Activated T-cell treated with anti-CD3 and anti-CD28 coated beads, Interleukin-2, amount 50 U/mL, for 72 hours (primary cell): ENCODE measurements around the gene LCE1E. TPM values are rescaled to one million over a fixed set of nuclear protein-coding genes. Genes with fewer than 3 reads are reported as not detected.
A peak's percentile ranks its signal among the peaks of the same experiment; 100 is the strongest.

Experiments
- ATAC-seq, 2 donors: fragments of 150-1000 bp; cut with Tn5 transposase; replicated peaks in 1 of 2; 2 replicates each; pipeline ENCODE4 v1.10.0; 2021; ENCODE audit warnings: moderate library complexity in 2 of 2, mild to moderate bottlenecking in 1 of 2
- DNase-seq, 2 donors: peaks; one replicate each; pipeline ENCODE4 v3.0.0; 2021 to 2022; ENCODE audit warnings: mixed read lengths in 1 of 2
- H3K27ac Mint-ChIP-seq: one replicate; pipeline ENCODE4 v1.8.0; 2022; ENCODE audit warnings: mild to moderate bottlenecking, moderate library complexity, mixed read lengths
- H3K27me3 Mint-ChIP-seq: one replicate; pipeline ENCODE4 v1.8.0; 2022; ENCODE audit warnings: low read depth, mixed read lengths
- H3K36me3 Mint-ChIP-seq, 2 donors: one replicate each; pipeline ENCODE4 v1.8.0; 2022; ENCODE audit warnings: mixed read lengths in 2 of 2, mild to moderate bottlenecking in 1 of 2; ENCODE audit not compliant: insufficient read depth in 2 of 2
- H3K4me1 Mint-ChIP-seq: one replicate; pipeline ENCODE4 v1.8.0; 2022; ENCODE audit warnings: low read depth, mixed read lengths
- H3K4me3 Mint-ChIP-seq, 2 donors: one replicate each; pipeline ENCODE4 v1.8.0; 2022; ENCODE audit warnings: mild to moderate bottlenecking in 2 of 2, mixed read lengths in 2 of 2, moderate library complexity in 2 of 2
- H3K9me3 Mint-ChIP-seq, 2 donors: one replicate each; pipeline ENCODE4 v1.8.0; 2022; ENCODE audit warnings: mixed read lengths in 2 of 2
- total RNA-seq, 2 donors: library from RNA; stranded (reverse); gene quantifications; one replicate each; pipeline ENCODE4 v1.2.3, GENCODE V29; 2022

Gene LCE1E
- total RNA-seq, 2 donors from 2014 or later: not detected

DNA sequence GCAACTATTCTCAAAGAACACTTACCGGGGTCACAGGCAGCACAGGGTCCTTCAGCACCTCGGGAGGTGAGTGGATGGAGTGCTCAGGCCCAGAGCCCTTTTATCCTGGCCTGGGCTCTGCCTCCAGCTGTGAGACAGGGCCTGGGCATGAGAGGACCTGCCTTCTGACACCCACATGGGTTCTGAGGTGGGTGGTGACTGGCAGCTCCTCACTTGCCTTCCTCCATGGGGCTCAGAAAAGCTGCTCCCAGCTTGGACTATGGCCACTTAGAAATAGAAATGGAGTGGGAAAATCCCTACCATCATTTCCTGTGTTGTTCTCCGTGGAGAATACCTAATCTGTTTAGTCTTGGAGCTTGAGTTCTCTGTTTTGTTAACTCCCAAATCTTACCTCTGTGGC is 20.5 kb downstream of the LCE1E start, which contains the start of gene LCE1C:
TSS of gene LCE1C (minus strand) at position 76 of the 400 bp plus-strand sequence. CDS start 1,173 bp downstream, outside the sequence.
- DNase-seq (no peak), ATAC-seq (no peak)
- Mint-ChIP-seq H3K36me3 (no peaks in the 10 kb centered on the region), H3K4me1 (no peaks in the 10 kb centered on the region), H3K9me3 (no peaks in the 10 kb centered on the region), H3K4me3 (no peak within 1 kb of the TSS), H3K27ac (no peak within 1 kb of the TSS), H3K27me3 (peaks cover 7% of the 10 kb centered on the region)

DNA sequence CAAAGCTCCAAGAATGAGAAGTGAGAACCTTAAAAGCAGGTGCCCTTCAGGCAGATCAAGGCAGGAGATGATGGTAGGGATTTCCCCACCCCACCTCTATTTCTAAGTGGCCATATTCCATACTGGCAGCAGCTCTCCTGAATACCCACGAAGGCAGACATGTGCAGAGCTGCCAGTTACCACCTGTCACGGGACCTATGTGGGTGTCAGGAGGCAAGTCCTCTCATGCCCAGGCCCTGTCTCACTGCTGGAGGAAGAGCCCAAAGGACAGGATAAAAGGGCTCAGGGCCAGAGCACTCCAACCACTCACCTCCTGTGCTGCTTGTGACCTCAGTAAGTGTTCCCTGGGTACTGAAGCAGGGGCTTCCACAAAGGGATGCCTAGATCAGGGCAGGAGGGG is 25.0 kb downstream of the LCE1E start:
- Mint-ChIP-seq H3K27ac (no peak overlapping the region), H3K27me3 (no peaks in the 10 kb centered on the region), H3K4me3 (no peak overlapping the region), H3K9me3 (no peaks in the 10 kb centered on the region), H3K4me1 (no peaks in the 10 kb centered on the region), H3K36me3 (no peaks in the 10 kb centered on the region)
- no peak for DNase-seq
- ATAC-seq: no peak

DNA sequence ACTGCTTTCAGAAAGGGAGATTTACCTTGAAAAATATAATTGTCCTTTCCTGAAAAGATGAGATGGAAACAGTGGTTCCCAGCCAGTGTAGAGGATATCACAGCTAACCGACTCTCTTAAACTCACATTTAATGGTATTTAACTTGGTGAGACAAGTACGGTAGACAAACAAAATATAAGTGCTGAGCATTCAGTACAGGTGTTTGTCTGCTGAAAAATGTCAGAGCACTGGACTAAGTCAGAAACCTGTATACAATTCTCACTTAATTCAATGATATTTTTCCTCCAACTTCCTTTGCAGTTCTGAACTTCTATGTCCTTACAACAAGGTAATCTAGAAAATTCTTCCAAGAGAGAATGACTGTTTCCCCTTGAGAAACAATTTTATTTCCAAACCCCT is 25.6 kb downstream of the LCE1E start, which contains the start of gene LCE1B:
TSS of gene LCE1B (plus strand) at position 301 of the 400 bp plus-strand sequence. CDS start 476 bp downstream, outside the sequence.
- Mint-ChIP-seq H3K27ac (no peak within 1 kb of the TSS), H3K36me3 (no peaks in the 10 kb centered on the region), H3K4me3 (no peak within 1 kb of the TSS), H3K4me1 (no peaks in the 10 kb centered on the region), H3K27me3 (no peaks in the 10 kb centered on the region), H3K9me3 (no peaks in the 10 kb centered on the region)
- ATAC-seq: no peak
- no peak for DNase-seq

DNA sequence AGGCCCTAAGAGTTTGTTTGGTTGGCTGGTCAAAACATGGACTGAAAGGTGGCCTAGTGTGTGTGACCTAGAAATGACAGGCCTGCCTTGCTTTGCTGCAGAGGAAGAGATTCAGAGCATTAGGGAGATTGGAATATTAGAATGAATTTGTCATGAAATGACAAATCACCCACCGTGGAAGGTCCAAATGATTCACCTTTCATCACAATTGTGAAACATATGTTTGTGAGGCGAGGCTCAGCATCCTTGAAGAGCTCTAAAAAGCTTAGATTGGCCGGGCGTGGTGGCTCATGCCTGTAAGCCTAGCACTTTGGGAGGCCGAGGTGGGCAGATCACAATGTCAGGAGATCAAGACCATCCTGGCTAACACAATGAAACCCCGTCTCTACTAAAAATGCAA is 31.3 kb downstream of the LCE1E start:
- H3K27me3 Mint-ChIP-seq: no peaks in the 10 kb centered on the region
- no peak for ATAC-seq

DNA sequence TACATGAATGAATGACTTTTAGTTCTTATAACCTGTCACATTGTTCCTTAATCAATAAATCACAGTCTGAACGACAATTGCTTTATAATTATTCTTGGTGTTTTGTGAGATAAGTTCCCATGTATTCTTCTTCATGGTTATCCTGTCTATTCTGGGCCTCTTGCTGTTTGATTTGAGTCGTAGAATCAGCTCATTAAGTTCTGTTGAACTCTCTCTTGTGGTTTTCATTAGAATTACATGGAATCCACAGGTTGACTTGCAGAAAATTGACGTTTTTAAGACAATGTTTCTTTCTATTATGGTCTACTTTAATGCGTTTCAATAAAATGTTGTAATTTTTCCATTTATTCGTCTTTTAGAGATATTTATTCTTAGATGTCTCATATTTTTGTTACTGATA is 37.2 kb downstream of the LCE1E start:
- Mint-ChIP-seq H3K4me3 (no peak overlapping the region), H3K27me3 (peaks cover 15% of the 10 kb centered on the region), H3K9me3 (no peaks in the 10 kb centered on the region), H3K4me1 (no peaks in the 10 kb centered on the region), H3K36me3 (no peaks in the 10 kb centered on the region), H3K27ac (no peak overlapping the region)
- ATAC-seq (no peak), DNase-seq (no peak)

More for the DNA sequence above, 31.3 kb downstream of the LCE1E start:
- DNase-seq: no peak
- no peaks in the 10 kb centered on the region for H3K36me3 Mint-ChIP-seq
- no peak overlapping the region for H3K4me3 Mint-ChIP-seq
- H3K9me3 Mint-ChIP-seq: no peaks in the 10 kb centered on the region
- H3K27ac Mint-ChIP-seq: no peak overlapping the region
- H3K4me1 Mint-ChIP-seq: no peaks in the 10 kb centered on the region

DNA sequence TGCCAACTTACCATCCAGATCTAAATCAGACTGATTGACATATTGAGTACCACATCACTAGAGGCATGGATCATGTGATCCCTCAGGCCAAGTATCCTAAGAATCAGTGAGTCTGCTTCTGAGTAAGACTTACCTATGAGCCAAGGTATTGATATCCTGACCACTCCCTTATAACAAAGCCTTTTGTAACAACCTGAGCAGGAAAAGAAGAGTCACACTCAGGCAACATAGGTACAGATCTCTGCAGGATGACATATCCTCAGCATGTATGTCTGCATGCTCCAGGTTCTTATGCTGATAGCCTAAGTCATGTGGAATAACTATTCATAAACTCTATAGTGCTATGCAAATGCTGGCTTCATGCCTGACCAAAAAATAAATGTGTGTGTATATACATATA is 38.9 kb downstream of the LCE1E start:
- no peak for ATAC-seq
- no peak overlapping the region for H3K27ac Mint-ChIP-seq
- no peak for DNase-seq
- H3K9me3 Mint-ChIP-seq: no peaks in the 10 kb centered on the region
- H3K36me3 Mint-ChIP-seq: no peaks in the 10 kb centered on the region
- peaks cover 15% of the 10 kb centered on the region for H3K27me3 Mint-ChIP-seq
- no peak overlapping the region for H3K4me3 Mint-ChIP-seq
- no peaks in the 10 kb centered on the region for H3K4me1 Mint-ChIP-seq

DNA sequence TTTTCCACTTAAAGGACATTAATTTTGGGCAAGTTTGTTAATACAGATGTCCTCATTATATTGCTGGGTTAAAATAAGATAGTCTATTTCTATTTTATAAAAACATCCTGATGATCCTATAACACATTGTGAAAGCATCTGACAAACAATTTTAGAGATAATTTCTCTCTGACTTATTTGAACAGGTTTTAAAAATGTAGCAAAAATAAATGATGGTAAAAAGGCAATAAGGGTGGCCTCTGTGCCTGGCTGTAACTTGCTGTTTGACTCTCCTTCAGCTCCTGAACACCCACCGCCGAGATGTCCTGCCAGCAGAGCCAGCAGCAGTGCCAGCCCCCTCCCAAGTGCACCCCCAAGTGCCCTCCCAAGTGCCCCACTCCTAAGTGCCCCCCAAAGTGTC is 41.1 kb downstream of the LCE1E start, which contains the start of gene LCE1A:
TSS of gene LCE1A (plus strand) at position 301 of the 400 bp plus-strand sequence. CDS start at position 301, 0 bp downstream.
- Mint-ChIP-seq H3K9me3 (peaks cover 0 to 2% of the 10 kb centered on the region in 2 donors), H3K27me3 (peaks cover 15% of the 10 kb centered on the region), H3K4me3 (no peak within 1 kb of the TSS), H3K27ac (no peak within 1 kb of the TSS), H3K36me3 (no peaks in the 10 kb centered on the region), H3K4me1 (no peaks in the 10 kb centered on the region)
- DNase-seq: no peak
- no peak for ATAC-seq

DNA sequence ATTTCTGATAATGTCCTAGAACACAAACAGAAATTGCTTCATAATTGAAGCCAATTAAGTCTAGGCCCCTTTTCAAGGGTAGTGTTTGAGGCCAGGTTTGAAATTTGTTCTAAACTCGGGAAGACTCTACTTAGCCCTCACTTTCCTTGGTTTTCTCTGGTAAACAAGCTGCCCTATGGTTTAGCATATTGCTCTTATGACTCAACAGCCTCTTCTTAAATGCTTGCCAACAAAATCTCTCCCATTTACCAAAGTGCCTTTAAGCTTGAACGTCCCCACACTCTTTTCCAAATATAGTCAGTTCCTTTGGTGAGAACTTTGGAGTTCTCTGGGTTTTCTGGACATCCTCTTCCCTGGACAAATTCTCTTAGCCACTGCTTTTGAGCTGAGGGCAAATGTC is 50.8 kb downstream of the LCE1E start:
- no peaks in the 10 kb centered on the region for H3K4me1 Mint-ChIP-seq
- H3K27ac Mint-ChIP-seq: peak overlapping the region; percentile 18
- DNase-seq: no peak
- no peaks in the 10 kb centered on the region for H3K36me3 Mint-ChIP-seq
- peaks cover 9% of the 10 kb centered on the region for H3K27me3 Mint-ChIP-seq
- H3K4me3 Mint-ChIP-seq: no peak overlapping the region
- peaks cover 0 to 2% of the 10 kb centered on the region in 2 donors for H3K9me3 Mint-ChIP-seq
- ATAC-seq: no peak

Other genes with a start within 250 kb of the LCE1E start
- not detected for gene LCE3E, start 219.5 kb upstream of the LCE1E start, total RNA-seq
- not detected for gene LCE3D, start 205.7 kb upstream of the LCE1E start, total RNA-seq
- gene LCE3C, start 186.0 kb upstream of the LCE1E start, total RNA-seq: not detected
- not detected for gene LCE3B, start 172.4 kb upstream of the LCE1E start, total RNA-seq
- gene LCE3A, start 163.2 kb upstream of the LCE1E start, total RNA-seq: not detected
- gene LCE2D, start 122.9 kb upstream of the LCE1E start, total RNA-seq: not detected
- not detected for gene LCE2C, start 111.0 kb upstream of the LCE1E start, total RNA-seq
- not detected for gene LCE2B, start 100.1 kb upstream of the LCE1E start, total RNA-seq
- not detected for gene LCE2A, start 87.9 kb upstream of the LCE1E start, total RNA-seq
- gene LCE4A, start 78.1 kb upstream of the LCE1E start, total RNA-seq: not detected
- not detected for gene KPRP, start 28.2 kb upstream of the LCE1E start, total RNA-seq
- gene LCE1F, start 11.1 kb upstream of the LCE1E start, total RNA-seq: not detected
- gene LCE1D, start 10.5 kb downstream of the LCE1E start, total RNA-seq: not detected
- gene LCE1C, start 20.4 kb downstream of the LCE1E start, total RNA-seq: not detected
- gene LCE1B, start 25.7 kb downstream of the LCE1E start, total RNA-seq: not detected
- gene LCE1A, start 41.2 kb downstream of the LCE1E start, total RNA-seq: not detected
- gene LCE6A, start 56.6 kb downstream of the LCE1E start, total RNA-seq: not detected
- gene LCE7A, start 73.7 kb downstream of the LCE1E start, total RNA-seq: not detected
- gene SMCP, start 92.1 kb downstream of the LCE1E start, total RNA-seq: not detected
- not detected for gene IVL, start 122.3 kb downstream of the LCE1E start, total RNA-seq
- not detected for gene SPRR5, start 160.9 kb downstream of the LCE1E start, total RNA-seq
- gene SPRR4, start 184.4 kb downstream of the LCE1E start, total RNA-seq: not detected
- gene SPRR1A, start 197.8 kb downstream of the LCE1E start, total RNA-seq: not detected
- not detected for gene SPRR3, start 215.5 kb downstream of the LCE1E start, total RNA-seq
- not detected for gene SPRR1B, start 244.9 kb downstream of the LCE1E start, total RNA-seq